ENCODE measurements around the gene HIPK1.
"Not testable (repeated sequence)": the region's sequence is repeated elsewhere in the genome, so short reads cannot be mapped to it uniquely, and the experiment has no call there.

HIPK1 gene

DNA sequence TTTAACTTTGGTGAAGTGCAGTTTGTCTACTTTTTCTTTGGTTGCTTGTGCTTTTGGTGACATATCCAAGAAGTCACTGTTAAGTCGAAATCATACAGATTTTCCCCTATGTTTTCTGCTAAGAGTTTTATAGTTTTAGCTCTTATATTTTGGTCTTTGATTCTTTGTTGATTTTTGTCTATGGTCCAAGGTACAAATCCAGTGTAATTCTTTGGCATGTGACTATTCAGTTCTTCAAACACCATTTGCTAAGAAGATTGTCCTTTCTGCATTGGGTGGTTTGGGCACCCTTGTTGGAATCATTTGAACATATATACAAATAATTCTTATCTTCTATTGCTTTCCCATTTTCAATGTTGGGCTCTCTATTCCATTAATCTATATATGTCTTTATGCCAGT lies 16.2 kb downstream of the HIPK1 start:
- CTCF ChIA-PET = interaction anchor here (0.9 to 1.5 kb wide), 4 partner anchors 8 to 32 kb away, joined by 3 to 5 read pairs (median 3); partner anchors contain the start of gene HIPK1
- POLR2A ChIA-PET = no interaction called here

DNA sequence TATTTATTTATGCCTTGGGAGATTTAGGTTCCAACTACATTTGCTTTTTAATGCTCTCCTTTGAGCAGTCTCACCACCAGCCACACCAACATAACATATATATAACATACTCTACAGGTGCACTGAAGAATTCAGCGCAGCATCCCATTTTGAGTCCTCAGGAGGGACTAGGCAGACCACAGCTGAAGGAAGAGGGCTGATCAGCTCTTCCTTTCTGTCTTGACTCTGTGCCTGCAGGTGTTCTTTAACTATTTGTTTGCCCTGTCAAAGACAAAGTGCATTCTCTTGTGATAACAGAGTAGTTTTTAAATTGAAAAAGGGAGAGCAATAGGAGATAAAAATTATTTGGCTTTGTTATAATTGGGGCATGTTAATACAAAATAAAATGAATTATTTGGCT lies 17.0 kb downstream of the HIPK1 start:
- DNase-seq (ENCODE audit: extremely low spot score) = no peak
- ChIA-PET POLR2A (interaction anchor here (1.5 kb wide), 1 partner anchor 15 kb away, joined by 10 read pairs; no protein-coding TSS in a partner anchor), CTCF (interaction anchor here (1.3 to 3.3 kb wide), 7 partner anchors 8 to 111 kb away, joined by 3 to 11 read pairs (median 4); partner anchors contain the start of gene HIPK1)
- TF ChIP-seq, protein P1, sequence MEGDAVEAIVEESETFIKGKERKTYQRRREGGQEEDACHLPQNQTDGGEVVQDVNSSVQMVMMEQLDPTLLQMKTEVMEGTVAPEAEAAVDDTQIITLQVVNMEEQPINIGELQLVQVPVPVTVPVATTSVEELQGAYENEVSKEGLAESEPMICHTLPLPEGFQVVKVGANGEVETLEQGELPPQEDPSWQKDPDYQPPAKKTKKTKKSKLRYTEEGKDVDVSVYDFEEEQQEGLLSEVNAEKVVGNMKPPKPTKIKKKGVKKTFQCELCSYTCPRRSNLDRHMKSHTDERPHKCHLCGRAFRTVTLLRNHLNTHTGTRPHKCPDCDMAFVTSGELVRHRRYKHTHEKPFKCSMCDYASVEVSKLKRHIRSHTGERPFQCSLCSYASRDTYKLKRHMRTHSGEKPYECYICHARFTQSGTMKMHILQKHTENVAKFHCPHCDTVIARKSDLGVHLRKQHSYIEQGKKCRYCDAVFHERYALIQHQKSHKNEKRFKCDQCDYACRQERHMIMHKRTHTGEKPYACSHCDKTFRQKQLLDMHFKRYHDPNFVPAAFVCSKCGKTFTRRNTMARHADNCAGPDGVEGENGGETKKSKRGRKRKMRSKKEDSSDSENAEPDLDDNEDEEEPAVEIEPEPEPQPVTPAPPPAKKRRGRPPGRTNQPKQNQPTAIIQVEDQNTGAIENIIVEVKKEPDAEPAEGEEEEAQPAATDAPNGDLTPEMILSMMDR (IDR thresholded peaks at IDR 0.05; ENCODE audit: control extremely low read depth, extremely low read depth, low read depth, missing control alignments) = no peak

More for the DNA sequence above, 16.2 kb downstream of the HIPK1 start:
- no peak for DNase-seq (ENCODE audit: extremely low spot score)
- TF ChIP-seq, protein P1 (IDR thresholded peaks at IDR 0.05; ENCODE audit: control extremely low read depth, extremely low read depth, low read depth, missing control alignments) = no peak

DNA sequence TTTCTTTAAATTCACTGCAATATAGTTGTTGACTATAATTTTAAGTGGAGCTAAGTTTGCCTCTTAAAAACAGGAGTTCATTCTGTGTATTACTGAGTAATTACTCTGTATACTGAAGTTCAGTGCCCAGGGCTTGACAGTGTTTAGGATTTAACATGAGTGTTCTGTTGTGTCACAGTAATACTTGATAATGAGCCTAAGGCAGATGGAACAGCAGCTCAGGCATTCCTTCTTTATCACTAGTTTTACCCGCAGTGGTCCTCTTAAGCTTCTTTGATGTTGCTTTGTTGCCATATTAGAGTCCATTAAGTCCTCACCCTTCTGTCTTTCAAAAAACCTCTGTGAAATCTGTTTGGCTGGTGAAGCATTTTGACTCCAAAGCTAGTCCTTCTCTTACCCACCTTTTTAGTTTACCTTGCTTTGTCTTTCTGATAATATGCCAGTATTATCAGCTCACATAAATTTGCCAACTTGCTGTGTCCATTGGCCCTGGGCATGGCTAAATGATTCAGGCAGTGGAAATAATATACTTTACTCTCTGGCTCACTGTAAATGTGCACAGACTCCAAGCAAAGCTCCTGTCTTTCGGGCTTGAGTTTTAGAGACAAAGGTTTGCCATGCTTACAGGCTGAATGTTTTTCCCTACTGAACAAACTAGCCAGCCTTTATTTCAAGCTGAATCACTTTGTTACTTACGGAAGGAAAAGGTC lies 17.7 kb downstream of the HIPK1 start:
- CTCF ChIA-PET = interaction anchor here (0.8 to 3.3 kb wide), 8 partner anchors 9 to 112 kb away, joined by 3 to 11 read pairs (median 4); partner anchors contain the start of gene HIPK1
- no peak for DNase-seq (ENCODE audit: extremely low spot score)
- TF ChIP-seq, protein P1 (IDR thresholded peaks at IDR 0.05; ENCODE audit: control extremely low read depth, extremely low read depth, low read depth, missing control alignments) = no peak

DNA sequence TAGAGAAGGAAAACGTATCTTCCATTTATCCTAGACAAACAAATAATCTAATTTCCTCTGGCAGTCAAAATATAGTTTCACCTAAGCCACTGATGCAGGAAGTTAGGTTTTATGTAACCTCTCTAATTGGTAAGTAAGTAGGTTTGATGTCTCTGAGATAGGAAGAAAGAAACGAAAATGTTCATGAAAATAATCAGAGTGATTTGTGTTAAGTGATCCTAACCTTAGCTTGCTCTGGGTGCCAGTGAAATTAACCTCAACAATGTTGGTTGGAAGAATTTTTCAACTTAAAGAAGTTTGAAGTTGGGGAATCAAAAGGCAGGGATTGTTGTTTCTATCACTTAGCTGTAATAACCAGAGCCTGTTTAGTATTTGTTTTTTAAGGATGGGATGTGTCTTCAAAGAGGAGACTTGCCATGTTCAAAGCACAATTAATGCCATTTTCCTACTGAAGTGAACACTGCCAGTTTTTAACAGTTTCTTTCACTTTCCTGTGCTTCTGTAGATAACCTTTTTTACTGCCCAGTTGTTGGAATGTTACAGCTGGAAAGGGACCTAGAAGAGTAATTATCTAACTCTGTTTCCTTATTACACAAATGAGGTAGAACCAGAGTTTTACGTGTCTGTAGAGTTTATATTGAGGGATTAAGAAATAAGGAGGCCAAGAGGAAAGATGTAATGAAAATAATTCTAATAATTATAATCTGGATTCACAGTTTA lies 18.4 kb downstream of the HIPK1 start:
- no peak for DNase-seq (ENCODE audit: extremely low spot score)
- CTCF ChIA-PET = interaction anchor here (0.8 to 3.3 kb wide), 5 partner anchors 10 to 112 kb away, joined by 3 to 11 read pairs (median 4); no protein-coding TSS in a partner anchor
- POLR2A ChIA-PET = interaction anchor here (1.0 to 1.5 kb wide), 2 partner anchors 17 to 21 kb away, joined by 4 to 10 read pairs; no protein-coding TSS in a partner anchor
- TF ChIP-seq, protein P1 (IDR thresholded peaks at IDR 0.05; ENCODE audit: control extremely low read depth, extremely low read depth, low read depth, missing control alignments) = no peak

More for the DNA sequence above, 17.7 kb downstream of the HIPK1 start:
- POLR2A ChIA-PET = interaction anchor here (1.0 to 1.5 kb wide), 2 partner anchors 16 to 20 kb away, joined by 4 to 10 read pairs; no protein-coding TSS in a partner anchor

DNA sequence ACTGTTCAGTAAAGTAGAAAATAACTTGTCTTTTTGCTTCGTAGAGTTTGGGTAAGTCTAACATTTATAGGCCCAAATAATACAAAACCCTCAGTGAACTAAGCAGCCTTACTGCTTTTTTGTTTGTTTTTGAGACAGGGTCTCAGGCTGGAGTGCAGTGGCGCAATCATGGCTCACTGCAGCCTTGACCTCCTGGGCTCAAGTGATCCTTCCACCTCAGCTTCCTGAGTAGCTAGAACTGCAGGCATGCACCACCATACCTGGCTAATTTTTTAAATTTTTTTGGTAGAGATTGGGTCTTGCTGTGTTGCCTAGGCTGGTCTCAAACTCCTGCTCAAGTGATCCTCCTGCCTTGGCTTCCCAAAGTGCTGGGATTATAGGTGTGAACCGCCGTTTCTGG lies 19.0 kb downstream of the HIPK1 start:
- CTCF ChIA-PET = interaction anchor here (3.3 kb wide), 1 partner anchor 10 kb away, joined by 11 read pairs; no protein-coding TSS in a partner anchor
- DNase-seq (ENCODE audit: extremely low spot score); POLR2A ChIA-PET: not testable (repeated sequence)

DNA sequence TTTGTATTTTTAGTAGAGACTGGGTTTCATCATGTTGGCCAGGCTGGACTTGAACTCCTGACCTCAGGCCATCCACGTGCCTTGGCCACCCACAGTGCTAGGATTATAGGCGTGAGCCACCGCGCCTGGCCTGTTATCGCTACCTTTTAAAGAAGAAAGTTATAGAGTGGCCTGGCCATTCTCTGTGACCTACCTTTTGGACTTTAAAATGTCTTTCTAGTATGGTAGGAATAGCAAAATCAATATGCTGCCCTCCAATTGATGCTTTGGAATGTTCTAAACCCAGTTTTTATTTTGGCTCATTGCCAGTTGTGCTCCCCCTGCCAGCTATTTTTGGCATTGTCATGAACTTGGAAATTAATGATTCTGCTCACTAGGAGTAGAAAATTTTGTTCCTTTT lies 19.9 kb downstream of the HIPK1 start:
- DNase-seq (ENCODE audit: extremely low spot score) = no peak
- ChIA-PET POLR2A (interaction anchor here (0.6 kb wide), 1 partner anchor 10 kb away, joined by 3 read pairs; no protein-coding TSS in a partner anchor), CTCF (interaction anchor here (1.5 to 3.3 kb wide), 2 partner anchors 11 to 14 kb away, joined by 7 to 11 read pairs; no protein-coding TSS in a partner anchor)

More for the DNA sequence above, 19.9 kb downstream of the HIPK1 start:
- TF ChIP-seq, protein P1 (IDR thresholded peaks at IDR 0.05; ENCODE audit: control extremely low read depth, extremely low read depth, low read depth, missing control alignments) = no peak

All from GM10248 (cell line).